Smooth muscle cell of trachea (primary cell): Measurements from ENCODE around the gene WASL. TPM values are rescaled to one million over a fixed set of nuclear protein-coding genes. Genes with fewer than 3 reads are reported as not detected.

ENCODE experiments used
- total RNA-seq: library from RNA; depleted of rRNA; stranded (reverse); fragments of >200 nt; gene quantifications from 2 replicates; pipeline ENCODE4 v1.2.1, GENCODE V29; 2014

Gene WASL
- total RNA-seq, result 11.7 and 16.9 TPM in 2 replicates

GRCh38 chr7:123748734-123749536, at the start of gene WASL:
WASL (minus strand) TSS chr7:123749003; CDS start chr7:123748734, 269 bp downstream.

GRCh38 chr7:123655614-123656013, 93.2 kb downstream of the WASL start, which contains the start of gene LMOD2:
LMOD2 (plus strand) TSS chr7:123655866; CDS start chr7:123655964, 98 bp downstream.

Other genes starting within 250 kb of the WASL start
- gene IQUB, start 214.4 kb downstream of the WASL start, total RNA-seq, result 0.83 and 1.2 TPM in 2 replicates
- 21.5 and 46.3 TPM in 2 replicates for gene NDUFA5, start 191.2 kb downstream of the WASL start, total RNA-seq
- not detected in 2 replicates for gene ASB15, start 147.2 kb downstream of the WASL start, total RNA-seq
- not detected in 2 replicates for gene LMOD2, start 93.1 kb downstream of the WASL start, total RNA-seq
- 0.17 and 0.44 TPM in 2 replicates for gene HYAL4, start 96.2 kb upstream of the WASL start, total RNA-seq
- gene SPAM1, start 176.2 kb upstream of the WASL start, total RNA-seq, result not detected in 2 replicates